HG03159 (cell line): ENCODE results near the gene SNX32.

Experiments used
- ATAC-seq: cut with Tn5 transposase; IDR thresholded peaks from one replicate; pipeline ENCODE4 v1.9.1; 2021; ENCODE audit warnings: mild to moderate bottlenecking, moderate library complexity; ENCODE audit not compliant: unreplicated experiment

Gene SNX32

DNA sequence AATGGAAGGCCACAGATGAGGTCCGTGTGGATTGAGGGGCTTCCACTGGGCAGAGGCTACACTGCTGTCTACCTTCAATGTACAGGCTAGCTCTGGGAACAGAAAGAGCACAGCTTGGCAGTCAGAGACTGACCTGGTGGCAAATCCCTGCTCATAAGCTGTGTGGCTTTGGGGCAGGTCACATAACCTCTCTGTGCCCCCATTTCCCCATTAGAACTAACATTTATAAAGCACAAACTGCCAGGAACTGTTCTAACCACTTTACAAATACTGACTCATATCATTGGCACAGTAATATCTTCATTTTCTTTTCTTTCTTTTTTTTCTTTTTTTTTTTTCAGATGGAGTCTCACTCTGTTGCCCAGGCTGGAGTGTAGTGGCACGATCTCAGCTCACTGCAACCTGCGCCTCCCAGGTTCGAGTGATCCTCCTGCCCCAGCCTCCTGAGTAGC, 63.3 kb downstream of the SNX32 start:
- no peak for ATAC-seq

DNA sequence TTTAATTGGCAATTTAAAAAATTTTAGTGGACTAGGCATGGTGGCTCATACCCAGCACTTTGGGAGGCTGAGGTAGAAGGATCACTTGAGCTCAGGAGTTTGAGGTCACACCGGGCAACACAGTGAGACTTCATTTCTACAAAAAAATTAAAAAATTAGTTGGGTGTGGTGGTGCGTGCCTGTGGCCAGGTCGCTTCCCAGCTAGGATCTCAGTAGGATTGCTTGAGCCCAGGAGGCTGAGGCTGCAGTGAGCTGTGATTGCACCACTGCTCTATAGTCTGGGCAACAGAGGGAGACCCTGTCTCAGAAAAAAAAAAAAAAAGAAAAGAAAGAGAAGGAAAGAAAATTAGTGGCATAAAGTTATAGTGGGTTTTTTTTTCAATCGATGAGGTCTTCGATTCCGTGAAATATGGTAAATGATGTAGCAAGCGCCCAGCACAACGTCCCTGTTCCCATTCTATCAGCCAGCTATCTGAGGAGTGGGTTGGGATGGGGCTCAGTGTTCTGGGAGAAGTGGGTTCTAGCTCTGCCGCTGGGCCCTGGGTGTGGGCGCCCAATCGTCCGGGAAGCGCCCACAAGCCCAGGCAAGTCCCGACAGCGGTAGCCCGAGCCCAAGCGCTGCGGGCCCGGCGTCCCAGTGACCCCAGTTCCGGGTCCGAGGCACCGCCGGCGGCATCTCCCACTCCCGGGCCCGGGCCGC, 65.0 kb downstream of the SNX32 start:
- no peak for ATAC-seq

DNA sequence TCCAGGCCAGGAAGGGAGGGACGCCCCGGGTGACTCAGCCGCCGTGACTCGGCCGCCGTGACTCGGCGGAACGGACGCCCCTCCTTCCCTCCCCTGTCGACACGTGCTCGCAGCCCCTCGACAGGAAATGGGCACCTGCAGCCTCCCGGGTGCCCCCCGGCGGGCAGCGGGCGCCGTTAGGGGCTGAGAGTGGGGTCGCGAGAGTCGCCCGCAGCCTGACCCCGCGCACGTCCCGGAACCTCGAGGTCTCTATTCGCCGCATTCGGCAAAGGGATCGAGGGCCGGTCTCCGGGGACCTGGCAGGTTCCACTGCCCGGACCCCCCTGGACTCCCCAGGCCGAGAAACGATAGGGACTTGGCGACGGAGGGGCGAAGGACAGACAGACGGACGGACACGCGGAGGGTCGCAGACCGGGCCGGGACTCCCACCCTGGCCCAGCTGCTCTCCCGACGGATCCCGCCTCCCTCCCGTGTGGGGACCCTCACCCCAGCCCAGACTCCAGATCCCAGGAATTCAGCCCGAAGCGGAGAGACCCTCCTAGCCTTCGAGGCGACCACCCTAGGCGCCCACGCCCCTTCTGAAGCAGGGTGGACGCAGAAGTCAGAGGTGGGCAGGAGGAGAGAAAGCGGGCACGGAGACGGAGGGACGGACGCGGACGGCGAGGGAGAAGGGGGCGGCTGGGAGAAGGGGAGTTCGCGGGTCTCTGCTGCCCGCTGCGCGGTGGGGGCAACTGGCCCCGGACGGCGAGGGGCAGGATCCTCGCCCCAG, 65.8 kb downstream of the SNX32 start:
- ATAC-seq = no peak

DNA sequence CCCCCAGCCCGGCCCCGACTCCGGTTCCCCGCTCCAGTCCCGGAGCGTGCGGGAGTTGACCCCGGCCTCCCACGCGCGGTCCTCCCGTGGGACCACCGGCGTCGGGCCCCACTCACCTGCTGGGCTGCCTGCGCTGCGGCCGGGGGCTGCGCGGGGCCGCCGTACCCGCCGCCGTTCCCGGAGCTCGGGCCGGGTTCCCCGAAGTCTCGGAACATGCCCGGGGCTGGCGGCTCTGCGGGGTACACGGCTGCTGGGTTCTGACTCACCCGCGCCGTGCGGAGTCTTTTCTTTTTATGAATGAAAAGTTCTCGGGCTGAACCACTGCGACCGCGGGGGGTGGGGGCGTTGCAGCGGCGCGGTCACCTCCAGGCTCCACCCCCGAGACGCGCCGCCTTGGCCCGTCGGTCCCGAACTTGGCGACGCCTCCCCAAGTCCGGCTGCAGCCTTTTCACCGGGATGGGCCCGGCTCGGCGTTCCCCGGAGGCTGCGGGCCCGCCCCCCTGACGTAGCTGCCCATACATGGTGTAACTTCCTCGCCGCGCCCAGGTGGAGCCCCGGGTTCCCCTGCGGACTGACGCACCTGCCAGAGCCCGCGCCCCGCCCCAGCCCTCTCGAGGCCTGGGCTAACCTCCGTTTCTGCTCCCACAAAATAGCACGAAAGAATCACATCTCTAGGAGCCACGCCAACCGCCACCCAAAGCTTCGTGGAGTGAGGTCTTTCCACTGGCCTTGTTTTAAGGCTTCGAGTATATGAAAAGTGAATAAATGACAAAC, 66.5 kb downstream of the SNX32 start, which contains the start of gene FOSL1:
FOSL1 (minus strand) TSS at position 264 of the 774 bp plus-strand sequence; CDS start at position 215, 49 bp downstream.
- ATAC-seq = peak; percentile 78

DNA sequence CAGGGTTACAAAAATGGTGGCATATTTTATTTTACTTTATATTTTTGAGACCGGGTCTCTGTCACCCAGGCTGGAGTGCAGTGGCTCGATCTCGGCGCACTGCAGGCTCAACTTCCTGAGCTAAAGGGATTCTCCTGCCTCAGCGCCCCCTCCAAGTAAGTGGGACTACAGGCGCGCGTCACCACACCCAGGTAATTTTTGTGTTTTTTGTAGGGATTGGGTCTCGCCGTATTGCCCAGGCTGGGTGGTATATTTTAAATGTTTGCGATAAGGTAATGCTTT, 67.1 kb downstream of the SNX32 start:
- no peak for ATAC-seq

DNA sequence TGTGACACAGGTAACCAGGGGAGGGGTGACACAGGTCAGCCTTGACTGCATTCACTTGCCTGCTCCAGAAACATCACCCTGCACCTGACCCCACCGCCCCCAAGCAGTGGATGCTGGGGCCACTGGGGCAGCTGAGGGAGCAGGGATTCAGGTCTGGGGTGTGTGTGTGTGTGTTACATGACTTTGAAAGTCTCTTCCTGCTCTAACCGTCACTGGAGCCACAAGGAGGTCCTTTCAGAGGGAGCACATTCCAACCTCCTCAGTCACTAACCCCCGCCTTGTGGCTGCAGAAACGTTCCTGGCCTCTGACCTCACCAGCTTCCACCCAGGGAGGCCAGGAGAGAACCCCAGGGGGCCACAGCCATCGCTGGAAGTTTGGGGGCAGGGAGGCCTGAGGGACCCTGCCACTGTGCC, 69.3 kb downstream of the SNX32 start:
- no peak for ATAC-seq
